OCI-LY1 (cell line): ENCODE data around the gene MICU1.

ENCODE experiments used
- H2AFZ ChIP-seq: fragments of 200-600 bp; sonication (generic), shearing (Covaris generic); 2 replicates; pipeline ENCODE4 v1.6.0; 2014; ENCODE audit warnings: antibody characterized with exemption, mild to moderate bottlenecking, low read length
- H3F3A ChIP-seq: fragments of 200-600 bp; sonication (generic), shearing (Covaris generic); 2 replicates; pipeline ENCODE4 v1.6.0; 2014; ENCODE audit warnings: mild to moderate bottlenecking, antibody characterized with exemption, low read length, moderate library complexity; ENCODE audit not compliant: insufficient read depth
- H3K27ac ChIP-seq: fragments of 200-600 bp; sonication (generic); 2 replicates; pipeline ENCODE4 v1.5.1; 2014; ENCODE audit warnings: low read length, mixed run types, mild to moderate bottlenecking, low read depth; ENCODE audit not compliant: poor library complexity, severe bottlenecking
- H3K27me3 ChIP-seq: fragments of 200-600 bp; sonication (generic); 2 replicates; pipeline ENCODE4 v1.6.0; 2014; ENCODE audit warnings: antibody characterized with exemption, mild to moderate bottlenecking, low read length, moderate library complexity; ENCODE audit not compliant: insufficient read depth
- H3K36me3 ChIP-seq: fragments of 200-600 bp; sonication (generic); 2 replicates; pipeline ENCODE4 v1.6.1; 2014; ENCODE audit warnings: mild to moderate bottlenecking, antibody characterized with exemption, low read length, moderate library complexity, mixed read lengths; ENCODE audit not compliant: insufficient read depth
- H3K4me1 ChIP-seq: fragments of 200-600 bp; sonication (generic); 2 replicates; pipeline ENCODE4 v1.5.1; 2014; ENCODE audit warnings: mild to moderate bottlenecking, low read length, moderate library complexity; ENCODE audit not compliant: insufficient read depth, severe bottlenecking
- H3K4me2 ChIP-seq: fragments of 200-600 bp; sonication (generic), shearing (Covaris generic); 2 replicates; pipeline ENCODE4 v1.6.1; 2014; ENCODE audit warnings: low read length
- H3K4me3 ChIP-seq: fragments of 200-600 bp; sonication (generic); 2 replicates; pipeline ENCODE4 v1.5.1; 2014; ENCODE audit warnings: low read length, low read depth, mild to moderate bottlenecking, mixed read lengths; ENCODE audit not compliant: poor library complexity, severe bottlenecking
- H3K79me2 ChIP-seq: fragments of 200-600 bp; shearing (Covaris generic); 2 replicates; pipeline ENCODE4 v1.6.1; 2016; ENCODE audit warnings: mixed run types, low read length, mixed read lengths; ENCODE audit not compliant: insufficient read depth
- H3K9ac ChIP-seq: fragments of 200-600 bp; sonication (generic), shearing (Covaris generic); 2 replicates; pipeline ENCODE4 v1.6.1; 2014; ENCODE audit warnings: mild to moderate bottlenecking, low read length, mixed read lengths
- H3K9me2 ChIP-seq: fragments of 200-600 bp; sonication (generic), shearing (Covaris generic); 2 replicates; pipeline ENCODE4 v1.6.1; 2014; ENCODE audit warnings: low read depth, mild to moderate bottlenecking, low read length, mixed read lengths
- H3K9me3 ChIP-seq: fragments of 200-600 bp; shearing (Covaris generic); 2 replicates; pipeline ENCODE4 v1.6.1; 2014; ENCODE audit warnings: low read length, mixed read lengths
- H4K20me1 ChIP-seq: fragments of 200-600 bp; sonication (generic), shearing (Covaris generic); 2 replicates; pipeline ENCODE4 v1.6.0; 2016; ENCODE audit warnings: mild to moderate bottlenecking, low read length; ENCODE audit not compliant: insufficient read depth
- CTCF ChIP-seq: fragments of 200-600 bp; sonication (generic), shearing (Covaris generic); IDR thresholded peaks from 2 replicates; pipeline ENCODE4 v1.5.1; 2017; ENCODE audit warnings: mild to moderate bottlenecking, antibody characterized with exemption, low read length, moderate library complexity, mixed read lengths
- EZH2 ChIP-seq: fragments of 200-600 bp; sonication (generic), shearing (Covaris generic); IDR thresholded peaks from 2 replicates; pipeline ENCODE4 v1.8.0; 2017; ENCODE audit warnings: borderline replicate concordance, mixed run types, mild to moderate bottlenecking, antibody characterized with exemption, low read length, moderate library complexity, mixed read lengths

Gene MICU1

DNA sequence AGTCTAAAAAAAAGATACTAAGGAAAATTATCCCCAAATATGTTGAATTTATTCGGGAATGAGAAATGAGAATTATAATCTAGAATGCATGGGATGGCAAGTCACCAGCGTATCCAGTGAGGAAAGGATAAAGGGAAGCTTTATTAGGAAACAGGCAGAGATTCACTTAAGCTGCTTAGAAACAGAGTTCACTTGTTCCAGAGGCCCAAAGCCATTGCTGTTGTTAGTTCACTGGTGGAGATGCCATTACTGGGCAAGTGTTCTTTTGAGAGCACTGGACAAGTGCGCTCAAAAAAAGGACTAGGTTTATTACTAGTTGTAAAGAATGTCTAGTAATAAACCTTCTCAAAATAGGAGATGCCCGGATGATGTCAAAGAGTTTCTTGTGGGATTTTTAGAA is 51.2 kb downstream of the MICU1 start:
- no peak overlapping the region for H3K27ac ChIP-seq
- no peaks in the 10 kb centered on the region for H3K9me2 ChIP-seq
- TF ChIP-seq EZH2 = no peak
- no peak for TF ChIP-seq CTCF
- no peaks in the 10 kb centered on the region for H3K79me2 ChIP-seq
- H4K20me1 ChIP-seq = no peaks in the 10 kb centered on the region
- H3K36me3 ChIP-seq = no peaks in the 10 kb centered on the region
- no peaks in the 10 kb centered on the region for H3K27me3 ChIP-seq
- H3K4me3 ChIP-seq = no peak overlapping the region
- H3F3A ChIP-seq = no peaks in the 10 kb centered on the region
- no peaks in the 10 kb centered on the region for H3K9me3 ChIP-seq
- H3K4me2 ChIP-seq = no peak overlapping the region
- H3K4me1 ChIP-seq = no peaks in the 10 kb centered on the region
- H3K9ac ChIP-seq = no peak overlapping the region
- H2AFZ ChIP-seq = no peak overlapping the region

DNA sequence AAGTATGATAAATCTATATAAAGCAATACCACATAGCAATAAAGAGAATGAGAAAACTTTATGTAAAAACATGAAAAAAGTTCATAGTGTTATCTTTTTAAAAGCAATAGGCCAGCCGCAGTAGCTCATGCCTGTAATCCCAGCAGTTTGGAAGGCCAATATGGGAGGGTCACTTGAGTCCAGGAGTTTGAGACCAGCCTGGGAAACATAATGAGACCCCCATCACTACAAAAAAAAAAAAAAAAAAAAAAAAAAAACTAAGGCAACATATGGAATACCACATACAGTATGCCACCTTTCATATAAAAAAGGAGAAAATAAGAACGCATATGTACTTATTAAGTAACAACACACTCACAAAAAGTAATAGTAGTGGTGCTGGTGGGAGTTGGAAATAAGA is 52.8 kb downstream of the MICU1 start:
- no peaks in the 10 kb centered on the region for H3K36me3 ChIP-seq
- no peak overlapping the region for H2AFZ ChIP-seq
- H3K4me3 ChIP-seq = no peak overlapping the region
- TF ChIP-seq EZH2 = no peak
- TF ChIP-seq CTCF = no peak
- H3K4me2 ChIP-seq = no peak overlapping the region
- no peaks in the 10 kb centered on the region for H3K79me2 ChIP-seq
- H3K4me1 ChIP-seq = no peaks in the 10 kb centered on the region
- no peaks in the 10 kb centered on the region for H3F3A ChIP-seq
- no peaks in the 10 kb centered on the region for H3K9me2 ChIP-seq
- no peaks in the 10 kb centered on the region for H4K20me1 ChIP-seq
- no peak overlapping the region for H3K27ac ChIP-seq
- H3K27me3 ChIP-seq = no peaks in the 10 kb centered on the region
- no peak overlapping the region for H3K9ac ChIP-seq
- H3K9me3 ChIP-seq = no peaks in the 10 kb centered on the region

DNA sequence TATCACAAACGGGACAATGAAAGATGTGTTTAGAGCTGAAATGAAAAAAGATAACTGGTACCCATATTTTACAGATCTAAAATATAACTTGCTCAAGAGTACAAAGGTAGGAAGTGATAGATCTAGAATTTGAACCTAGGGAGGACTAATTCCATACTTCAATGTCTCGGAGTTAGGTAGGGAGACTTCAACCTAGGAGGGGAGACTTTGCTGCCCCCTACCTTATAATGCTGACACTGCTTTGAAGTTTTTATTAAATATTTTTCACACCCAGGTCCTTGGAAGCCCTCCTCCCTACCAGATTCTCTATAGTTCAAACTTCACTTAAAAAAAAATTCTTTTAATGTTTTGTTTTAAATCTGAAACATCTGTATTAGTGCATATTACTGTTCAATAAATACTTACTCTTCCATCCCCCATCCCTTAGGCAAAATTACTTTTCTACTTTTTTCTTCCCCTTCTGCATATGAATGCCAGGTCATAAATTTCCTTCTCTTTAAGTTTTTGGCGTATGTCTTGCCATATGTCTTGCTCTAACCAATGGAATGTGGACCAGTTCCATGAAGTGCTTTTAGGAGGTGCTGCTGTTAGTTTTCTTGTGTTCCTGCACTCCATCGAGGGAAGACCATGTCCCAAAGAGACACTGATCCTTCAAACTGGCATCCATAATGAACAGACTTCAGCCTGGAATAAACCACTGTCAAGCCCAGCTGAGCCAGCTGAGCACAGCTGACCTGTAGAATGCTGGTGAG is 57.8 kb downstream of the MICU1 start:
- H3K9ac ChIP-seq = no peak overlapping the region
- H3K9me2 ChIP-seq = no peaks in the 10 kb centered on the region
- H3K27me3 ChIP-seq = no peaks in the 10 kb centered on the region
- TF ChIP-seq CTCF (peak; percentile 59), EZH2 (no peak)
- H4K20me1 ChIP-seq = no peaks in the 10 kb centered on the region
- no peaks in the 10 kb centered on the region for H3K79me2 ChIP-seq
- no peak overlapping the region for H3K4me3 ChIP-seq
- H3F3A ChIP-seq = no peaks in the 10 kb centered on the region
- no peak overlapping the region for H3K27ac ChIP-seq
- H2AFZ ChIP-seq = no peak overlapping the region
- no peaks in the 10 kb centered on the region for H3K4me1 ChIP-seq
- no peaks in the 10 kb centered on the region for H3K36me3 ChIP-seq
- H3K4me2 ChIP-seq = no peak overlapping the region
- no peaks in the 10 kb centered on the region for H3K9me3 ChIP-seq
